AG20443 (cell line): ENCODE results near the gene TSPAN1.

Source experiments
- DNase-seq: peaks from one replicate; pipeline ENCODE4 v3.0.0; 2012; ENCODE audit warnings: low spot score, mixed read lengths

The TSPAN1 gene

DNA sequence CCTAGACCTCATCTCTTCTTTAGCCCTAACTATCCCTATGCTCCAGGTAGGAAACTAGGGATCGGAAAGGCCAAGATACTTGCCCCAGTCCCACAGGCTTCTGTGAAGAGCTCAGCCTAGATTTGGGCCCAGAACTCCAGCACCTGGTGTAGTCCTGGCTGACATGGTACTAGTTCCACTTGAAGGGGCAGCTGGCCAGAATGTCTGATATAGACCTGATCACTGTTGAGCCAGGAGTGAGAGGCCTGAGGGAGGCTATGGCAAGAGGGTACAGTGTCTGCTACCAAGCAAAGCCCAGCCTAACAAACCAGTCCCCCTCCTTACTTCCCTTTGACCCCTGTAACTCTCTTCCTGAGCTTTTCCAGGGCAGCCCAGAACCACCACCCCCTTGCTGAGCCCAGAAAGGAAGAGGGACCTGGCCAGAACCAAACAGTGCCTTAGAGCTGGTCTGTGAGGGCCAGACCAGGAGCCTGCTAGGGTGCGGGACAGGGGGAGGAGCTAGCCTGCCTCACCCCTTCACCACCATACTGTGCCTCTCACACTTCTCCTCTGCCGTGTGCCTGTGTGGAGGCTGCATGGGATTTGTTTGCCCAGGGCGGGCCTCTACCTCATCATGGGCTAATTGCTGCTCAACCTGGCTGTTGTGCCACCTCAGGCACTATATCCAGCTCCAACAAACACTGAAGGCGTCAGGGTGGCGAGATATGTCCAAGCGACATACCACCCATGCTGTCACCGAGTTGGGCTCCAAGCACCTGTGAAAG, 12.4 kb downstream of the TSPAN1 start:
- no peak for DNase-seq

DNA sequence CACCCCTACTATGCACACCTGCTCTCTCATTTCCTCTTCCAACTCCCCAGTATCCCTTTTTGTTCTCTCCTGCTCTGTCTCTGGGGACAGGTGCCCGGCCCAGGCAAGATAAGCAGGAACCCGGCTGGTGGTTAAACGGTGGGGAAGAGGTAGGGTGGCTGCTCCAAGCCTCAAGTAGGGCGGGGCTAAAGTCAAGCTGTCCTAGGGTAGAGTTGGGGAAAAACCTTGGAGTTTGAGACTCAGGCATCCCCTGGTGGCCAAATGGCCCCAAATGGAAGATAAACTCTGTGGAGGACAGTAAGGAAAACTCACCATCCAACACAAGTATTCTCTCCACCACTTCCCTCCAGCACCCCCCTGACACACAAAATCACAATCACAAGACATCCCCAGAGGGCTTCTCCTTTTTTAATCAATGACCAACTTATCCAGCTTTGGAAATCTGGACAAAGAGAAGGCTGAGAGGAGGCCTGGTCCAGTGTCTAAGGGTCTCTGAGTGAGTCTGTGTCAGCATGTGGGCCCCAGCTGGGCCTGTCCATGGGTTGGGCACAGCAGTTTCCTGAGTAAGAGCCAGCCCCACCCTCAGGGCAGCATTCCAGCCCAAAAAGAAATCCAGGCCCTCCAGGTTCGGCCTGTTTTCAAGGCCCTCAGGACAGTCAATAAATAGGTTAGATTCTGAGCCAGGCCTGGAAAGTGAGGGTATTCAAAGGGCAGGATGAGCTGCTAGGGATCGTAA, 13.6 kb downstream of the TSPAN1 start:
- peak; percentile 80 for DNase-seq

GRCh38 chr1:46190539-46190938, 15.7 kb downstream of the TSPAN1 start:
- no peak for DNase-seq

GRCh38 chr1:46191033-46191701, 16.3 kb downstream of the TSPAN1 start:
- DNase-seq: no peak

DNA sequence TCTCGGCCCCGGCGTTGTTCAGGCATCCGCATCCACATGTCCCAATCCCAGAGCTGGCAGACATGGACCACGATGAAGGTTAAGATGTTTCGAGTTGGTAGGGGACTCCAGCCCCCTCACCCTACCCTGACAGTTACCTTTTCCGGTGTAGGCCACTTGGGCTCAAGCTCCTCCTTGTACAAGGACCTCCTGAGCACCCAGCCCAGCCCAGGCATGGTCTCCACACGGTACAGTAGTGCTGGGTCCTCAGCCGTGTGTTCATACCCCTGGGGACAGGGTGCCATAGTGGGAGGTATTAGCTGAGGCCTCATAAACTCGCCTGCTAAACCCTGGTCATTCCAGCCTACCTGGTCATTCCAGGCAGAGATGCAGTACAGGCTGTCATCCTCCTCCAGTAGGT, 17.3 kb downstream of the TSPAN1 start:
- DNase-seq: no peak

DNA sequence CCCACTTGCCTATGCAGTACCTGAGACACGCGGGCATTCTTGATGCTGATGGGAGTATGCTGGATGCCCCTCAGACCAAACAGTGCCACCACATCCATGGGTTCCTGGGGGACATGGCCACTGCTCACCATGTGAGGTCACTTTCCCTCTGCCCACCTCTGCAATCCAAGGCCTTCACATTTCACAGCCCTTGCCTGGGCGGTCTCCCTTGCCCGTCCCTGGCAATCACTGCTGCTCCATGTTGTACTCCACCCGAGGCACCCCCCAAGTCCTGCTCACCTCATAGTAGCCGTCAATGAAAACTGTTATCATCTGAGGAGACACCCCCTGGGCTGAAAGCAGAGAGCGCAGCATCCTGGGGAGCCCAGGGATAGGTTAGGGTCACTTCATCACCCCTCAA, 18.4 kb downstream of the TSPAN1 start:
- no peak for DNase-seq

- no peak for DNase-seq
These were observed 19.2 kb downstream of the TSPAN1 start for GRCh38 chr1:46193984-46194570.

GRCh38 chr1:46194641-46195193, 19.8 kb downstream of the TSPAN1 start:
- DNase-seq: no peak

DNA sequence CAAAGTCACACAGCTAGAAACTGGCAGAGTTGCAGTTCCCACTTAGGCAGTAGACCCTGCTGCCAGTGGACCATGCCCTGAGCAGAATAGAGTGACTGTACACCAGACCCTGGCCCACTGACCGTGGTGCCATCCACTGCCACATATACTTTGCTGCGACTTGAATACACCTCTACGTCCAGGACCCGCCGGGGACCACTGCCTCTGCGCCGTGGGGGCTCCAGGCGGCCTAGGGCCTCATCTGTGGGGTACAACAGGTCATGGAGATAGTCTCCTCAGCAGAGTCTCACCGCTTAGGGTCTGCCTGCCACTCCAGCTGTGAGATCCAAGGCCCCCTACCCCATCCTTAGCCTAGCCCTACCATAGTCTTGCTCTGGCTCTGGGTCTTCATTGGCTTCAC, 21.7 kb downstream of the TSPAN1 start:
- DNase-seq: no peak

- no peak for DNase-seq
These were observed 22.7 kb downstream of the TSPAN1 start for GRCh38 chr1:46197560-46197963.

- DNase-seq: peak; percentile 96
These were observed 23.3 kb downstream of the TSPAN1 start, which contains the start of gene POMGNT1 for GRCh38 chr1:46197964-46198811. Gene POMGNT1, minus strand, starts transcription at chr1:46198434. Its CDS starts 613 bp downstream, at chr1:46197821.

GRCh38 chr1:46199233-46199749, 24.4 kb downstream of the TSPAN1 start:
- DNase-seq: no peak

- DNase-seq: peak; percentile 39
These were observed 29.0 kb downstream of the TSPAN1 start for GRCh38 chr1:46203738-46204405.

- no peak for DNase-seq
These were observed 29.5 kb downstream of the TSPAN1 start for GRCh38 chr1:46204406-46204742.

GRCh38 chr1:46205141-46205540, 30.3 kb downstream of the TSPAN1 start:
- no peak for DNase-seq

GRCh38 chr1:46205791-46206190, 30.9 kb downstream of the TSPAN1 start:
- no peak for DNase-seq

GRCh38 chr1:46206399-46206798, 31.5 kb downstream of the TSPAN1 start:
- DNase-seq: no peak

GRCh38 chr1:46210561-46210960, 35.7 kb downstream of the TSPAN1 start:
- DNase-seq: no peak

DNA sequence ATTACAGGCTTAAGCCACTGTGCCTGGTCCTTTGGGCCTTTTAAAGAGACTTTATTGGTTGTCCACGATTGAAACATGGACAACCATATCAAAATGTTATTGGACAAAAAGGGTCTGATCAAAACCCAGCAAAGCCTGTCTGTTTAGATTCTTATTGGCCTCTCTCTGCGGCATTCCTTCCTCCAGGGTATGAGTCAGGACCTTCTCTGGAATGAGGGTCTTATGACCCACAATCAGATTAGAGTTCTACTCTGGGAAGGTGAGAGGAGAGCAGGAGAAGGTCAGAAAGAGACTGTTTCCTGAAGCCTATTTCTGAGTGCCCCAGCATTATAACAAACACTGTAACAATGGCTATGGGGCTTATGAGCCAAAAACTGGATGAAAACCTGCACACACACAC, 36.2 kb downstream of the TSPAN1 start:
- DNase-seq: no peak

DNA sequence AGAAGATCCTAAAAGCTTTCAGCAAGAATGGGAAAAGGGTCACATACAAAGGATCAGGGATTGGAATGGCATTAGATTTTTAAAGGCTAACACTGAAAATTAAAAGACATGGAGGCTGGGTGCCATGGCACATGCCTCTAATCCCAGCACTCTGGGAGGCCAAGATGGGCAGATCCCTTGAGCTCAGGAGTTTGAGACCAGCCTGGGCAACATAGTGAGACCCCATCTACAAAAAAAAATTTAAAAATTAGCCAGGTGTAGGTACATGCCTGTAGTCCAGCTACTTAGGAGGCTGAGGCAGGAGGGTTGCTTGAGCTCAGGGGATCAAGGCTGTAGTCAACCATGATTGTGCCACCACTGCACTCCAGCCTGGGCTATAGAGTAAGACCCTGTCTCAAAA, 40.6 kb downstream of the TSPAN1 start:
- no peak for DNase-seq

GRCh38 chr1:46218443-46218842, 43.6 kb downstream of the TSPAN1 start:
- no peak for DNase-seq
